Activated B cell treated with CpG ODN at 0.5 μM for 24 hours (primary cell): Measurements from ENCODE around the gene TMEM168. TPM values are rescaled to one million over a fixed set of nuclear protein-coding genes. Genes with fewer than 3 reads are reported as not detected.

ENCODE experiments used
- ATAC-seq: fragments of 200-7000 bp; cut with Tn5 transposase; one replicate; pipeline ENCODE4 v1.10.0; 2021; ENCODE audit warnings: low read depth, mild to moderate bottlenecking, moderate library complexity
- CTCF ChIA-PET: fragments of 350-600 bp; sonication (Branson Sonifier 250); formaldehyde crosslinking; loops from one replicate; lab custom pipeline; 2021; ENCODE audit warnings: antibody characterized with exemption; lab: Charles Lee
- POLR2A ChIA-PET: fragments of 350-600 bp; sonication (Branson Sonifier 250); formaldehyde crosslinking; loops from one replicate; lab custom pipeline; 2021; ENCODE audit warnings: antibody characterized with exemption; lab: Charles Lee
- DNase-seq: peaks from one replicate; pipeline ENCODE4 v3.0.0; 2022
- H3K27ac Mint-ChIP-seq: one replicate; pipeline ENCODE4 v1.8.0; 2020; ENCODE audit warnings: mixed read lengths
- H3K27me3 Mint-ChIP-seq: one replicate; pipeline ENCODE4 v1.8.0; 2021; ENCODE audit warnings: mixed read lengths
- H3K36me3 Mint-ChIP-seq: one replicate; pipeline ENCODE4 v1.8.0; 2021; ENCODE audit warnings: low read depth, mixed read lengths
- H3K4me1 Mint-ChIP-seq: one replicate; pipeline ENCODE4 v1.8.0; 2021; ENCODE audit warnings: mixed read lengths
- H3K4me3 Mint-ChIP-seq: one replicate; pipeline ENCODE4 v1.8.0; 2020; ENCODE audit warnings: mild to moderate bottlenecking, mixed read lengths
- H3K9me3 Mint-ChIP-seq: one replicate; pipeline ENCODE4 v1.8.0; 2020; ENCODE audit warnings: mixed read lengths
- CTCF ChIP-seq: fragments of 200-600 bp; IDR thresholded peaks from one replicate; pipeline ENCODE4 v1.8.0; 2022; ENCODE audit warnings: antibody characterized with exemption, mild to moderate bottlenecking
- intact Hi-C: fragments of 100-400 bp; cut with micrococcal nuclease; formaldehyde crosslinking; loops from one replicate; pipeline ENCODE4 v1.15.1; 2024
- total RNA-seq: library from RNA; stranded (reverse); gene quantifications from 2 replicates; pipeline ENCODE4 v1.2.3, GENCODE V29; 2022

TMEM168 gene
- total RNA-seq, 1 donor from 2014 or later: 24.2 TPM

DNA sequence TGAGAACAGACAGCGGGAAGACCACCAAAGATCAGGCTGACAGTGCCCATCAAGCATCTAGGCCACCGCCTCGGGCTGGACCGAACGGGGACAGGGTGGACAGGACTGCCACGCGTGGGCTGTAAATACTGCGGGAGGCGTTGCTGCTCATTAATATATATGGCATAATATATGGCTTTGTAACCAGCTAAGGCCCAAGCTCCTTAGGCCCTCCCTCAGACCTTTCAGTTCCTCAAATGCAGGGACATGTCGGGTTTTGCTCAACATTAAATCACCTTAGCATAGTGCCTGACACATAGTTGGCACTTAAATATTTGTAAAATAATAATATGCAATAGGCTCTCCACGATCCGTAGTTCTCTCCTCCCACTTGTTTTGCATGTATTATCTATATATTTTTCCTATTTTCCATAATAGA is 402 bp upstream of the TMEM168 start:
- ATAC-seq (peak; percentile 72), DNase-seq (no peak)
- H3K9me3 Mint-ChIP-seq: no peaks in the 10 kb centered on the region
- no peaks in the 10 kb centered on the region for H3K27me3 Mint-ChIP-seq
- H3K4me3 Mint-ChIP-seq: peak overlapping the region; percentile 91
- peak overlapping the region; percentile 94 for H3K27ac Mint-ChIP-seq
- TF ChIP-seq CTCF: no peak
- intact Hi-C loops: loop anchor here (1.0 to 10.0 kb wide), 10 partner anchors 78 to 1708 kb away; partner anchors contain the start of genes DOCK4, IFRD1, IMMP2L and SMIM30
- H3K4me1 Mint-ChIP-seq: peaks cover 27% of the 10 kb centered on the region
- peaks cover 14% of the 10 kb centered on the region for H3K36me3 Mint-ChIP-seq
- POLR2A ChIA-PET: interaction anchor here (0.6 to 2.6 kb wide), 4 partner anchors 15 to 340 kb away, joined by 3 to 17 read pairs (median 8); partner anchors contain the start of gene IFRD1
- CTCF ChIA-PET: no interaction called here

DNA sequence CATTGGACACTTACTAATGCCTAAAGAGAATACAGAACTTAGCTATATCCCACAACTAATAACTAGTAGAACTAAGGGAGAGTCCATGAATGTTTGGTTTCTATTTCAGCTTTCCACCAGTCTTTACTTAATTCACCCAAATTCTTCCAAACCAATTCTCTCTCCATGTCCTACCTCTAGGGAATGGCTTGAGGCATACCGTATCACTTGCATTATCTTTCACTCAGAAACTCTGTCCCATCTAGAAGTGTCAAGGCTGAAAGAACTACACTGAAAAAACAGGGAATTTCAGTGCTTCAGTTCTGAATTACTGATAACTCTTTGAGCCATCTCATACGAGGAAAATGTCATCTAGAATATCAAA is 758 bp downstream of the TMEM168 start:
- peaks cover 27% of the 10 kb centered on the region for H3K4me1 Mint-ChIP-seq
- H3K36me3 Mint-ChIP-seq: peaks cover 17% of the 10 kb centered on the region
- H3K4me3 Mint-ChIP-seq: peak overlapping the region; percentile 91
- H3K27ac Mint-ChIP-seq: peak overlapping the region; percentile 94
- TF ChIP-seq CTCF: no peak
- POLR2A ChIA-PET: interaction anchor here (0.5 to 2.6 kb wide), 8 partner anchors 8 to 339 kb away, joined by 3 to 17 read pairs (median 6); partner anchors contain the start of gene IFRD1
- CTCF ChIA-PET: no interaction called here
- DNase-seq (no peak), ATAC-seq (no peak)
- no peaks in the 10 kb centered on the region for H3K9me3 Mint-ChIP-seq
- intact Hi-C loops: no loop called here
- no peaks in the 10 kb centered on the region for H3K27me3 Mint-ChIP-seq

- H3K36me3 Mint-ChIP-seq: peaks cover 23% of the 10 kb centered on the region
- H3K4me3 Mint-ChIP-seq: peak overlapping the region; percentile 91
- no peak for TF ChIP-seq CTCF
- ATAC-seq (no peak), DNase-seq (no peak)
- H3K27ac Mint-ChIP-seq: no peak overlapping the region
- H3K9me3 Mint-ChIP-seq: no peaks in the 10 kb centered on the region
- POLR2A ChIA-PET: interaction anchor here (1.6 to 2.6 kb wide), 3 partner anchors 9 to 338 kb away, joined by 6 to 17 read pairs (median 12); partner anchors contain the start of gene IFRD1
- peaks cover 27% of the 10 kb centered on the region for H3K4me1 Mint-ChIP-seq
- no peaks in the 10 kb centered on the region for H3K27me3 Mint-ChIP-seq
- intact Hi-C loops: no loop called here
- CTCF ChIA-PET: no interaction called here
Observed at GRCh38 chr7:112788778-112789343, 1.3 kb downstream of the TMEM168 start.

- Mint-ChIP-seq H3K9me3 (no peaks in the 10 kb centered on the region), H3K4me3 (no peak overlapping the region), H3K27me3 (no peaks in the 10 kb centered on the region), H3K36me3 (peaks cover 58% of the 10 kb centered on the region), H3K27ac (no peak overlapping the region), H3K4me1 (peaks cover 24% of the 10 kb centered on the region)
- intact Hi-C loops: no loop called here
- ATAC-seq (no peak), DNase-seq (no peak)
- POLR2A ChIA-PET: no interaction called here
- CTCF ChIA-PET: no interaction called here
- no peak for TF ChIP-seq CTCF
Observed at GRCh38 chr7:112784603-112785002, 5.6 kb downstream of the TMEM168 start.

DNA sequence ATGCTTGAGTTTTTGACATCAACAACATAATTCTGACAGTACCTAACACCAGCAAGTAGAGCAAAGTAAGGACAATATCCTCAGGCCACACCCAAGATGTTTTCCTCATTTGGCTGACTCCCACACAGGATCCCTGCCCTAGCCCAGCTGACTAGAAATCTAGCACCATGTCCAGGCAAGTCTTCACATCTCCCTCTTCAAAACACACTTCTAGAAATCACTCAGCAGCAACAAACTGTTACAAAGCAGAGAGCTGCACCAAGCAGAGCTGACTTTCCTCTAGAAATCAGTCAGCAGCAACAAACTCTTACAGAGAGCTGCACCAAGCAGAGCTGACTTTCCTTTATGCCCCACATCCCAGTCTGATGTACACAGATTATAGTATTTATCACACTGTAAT is 7.7 kb downstream of the TMEM168 start:
- no peak for ATAC-seq
- Mint-ChIP-seq H3K9me3 (no peaks in the 10 kb centered on the region), H3K4me3 (no peak overlapping the region), H3K27me3 (no peaks in the 10 kb centered on the region), H3K36me3 (peaks cover 65% of the 10 kb centered on the region), H3K4me1 (peaks cover 5% of the 10 kb centered on the region), H3K27ac (no peak overlapping the region)
- POLR2A ChIA-PET: no interaction called here
- TF ChIP-seq CTCF: no peak
- no peak for DNase-seq
- intact Hi-C loops: no loop called here
- CTCF ChIA-PET: no interaction called here
